ENCODE results near the gene BET1L.

The BET1L gene

DNA sequence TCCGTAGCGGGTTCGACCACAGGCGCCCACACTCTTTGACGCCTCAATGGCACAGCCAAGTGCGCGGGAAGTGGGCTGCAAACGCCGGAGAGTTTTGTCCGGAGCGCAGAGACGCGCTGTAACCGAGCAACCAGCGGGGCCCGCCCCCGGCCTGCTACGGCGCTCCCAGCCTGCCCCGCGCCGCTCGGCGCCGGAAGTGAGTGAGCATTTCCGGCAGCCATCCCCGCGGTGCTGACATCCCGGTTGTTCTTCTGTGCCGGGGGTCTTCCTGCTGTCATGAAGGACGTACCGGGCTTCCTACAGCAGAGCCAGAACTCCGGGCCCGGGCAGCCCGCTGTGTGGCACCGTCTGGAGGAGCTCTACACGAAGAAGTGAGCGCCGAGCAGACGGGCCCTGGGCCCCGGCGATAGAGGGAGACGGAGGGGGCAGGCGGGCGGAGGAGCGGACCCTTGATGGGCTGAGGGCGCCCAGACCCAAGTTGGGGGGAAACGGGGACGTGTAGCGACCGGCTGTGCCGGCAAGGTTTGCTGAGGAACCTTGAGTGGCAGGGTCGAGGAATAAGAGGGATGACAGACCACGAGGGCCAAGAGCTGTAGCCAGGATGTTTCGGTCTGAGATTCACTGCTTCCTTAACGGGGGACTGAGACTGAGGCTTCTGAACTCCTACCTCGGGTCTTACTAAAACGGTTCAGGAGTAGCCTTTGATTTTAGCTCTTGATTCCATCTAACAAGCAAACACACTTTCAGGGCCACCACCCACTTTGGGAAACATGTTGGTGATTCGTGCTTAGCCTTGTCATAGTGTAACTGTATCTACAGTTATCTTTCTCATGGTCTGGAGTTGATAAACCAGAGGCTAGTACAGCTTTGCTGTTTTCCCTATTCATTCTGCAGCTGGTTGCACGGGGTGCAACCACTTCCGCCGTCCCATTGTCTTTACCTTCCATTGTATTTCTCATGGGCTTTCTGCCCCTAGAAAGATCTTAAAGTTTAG lies 29.9 kb upstream of the BET1L start, which contains the start of gene PSMD13:
TSS of gene PSMD13 (plus strand) at position 203 of the 994 bp plus-strand sequence. CDS start at position 277, 74 bp downstream.
- Mint-ChIP-seq H3K9me3 (no peaks in the 10 kb centered on the region), H3K36me3 (ENCODE audit: low read depth) (peaks cover 37% of the 10 kb centered on the region), H3K4me1 (peaks cover 54% of the 10 kb centered on the region), H3K27me3 (no peaks in the 10 kb centered on the region), H3K4me3 (peak within 1 kb of the TSS; percentile 93), H3K27ac (peak within 1 kb of the TSS; percentile 97)
- ATAC-seq (peak; percentile 88), DNase-seq (peak; percentile 94)

GRCh38 chr11:235997-236773 lies 29.0 kb upstream of the BET1L start, which contains the start of gene SIRT3:
Gene SIRT3, minus strand, starts transcription at chr11:236342. Its CDS starts 14 bp downstream, at chr11:236328.
- H3K4me3 Mint-ChIP-seq = peak within 1 kb of the TSS; percentile 93
- peaks cover 45% of the 10 kb centered on the region for H3K4me1 Mint-ChIP-seq
- ATAC-seq (peak; percentile 79), DNase-seq (peak; percentile 77)
- peaks cover 28% of the 10 kb centered on the region for H3K36me3 Mint-ChIP-seq (ENCODE audit: low read depth)
- H3K9me3 Mint-ChIP-seq = no peaks in the 10 kb centered on the region
- peak within 1 kb of the TSS; percentile 97 for H3K27ac Mint-ChIP-seq
- H3K27me3 Mint-ChIP-seq = no peaks in the 10 kb centered on the region

DNA sequence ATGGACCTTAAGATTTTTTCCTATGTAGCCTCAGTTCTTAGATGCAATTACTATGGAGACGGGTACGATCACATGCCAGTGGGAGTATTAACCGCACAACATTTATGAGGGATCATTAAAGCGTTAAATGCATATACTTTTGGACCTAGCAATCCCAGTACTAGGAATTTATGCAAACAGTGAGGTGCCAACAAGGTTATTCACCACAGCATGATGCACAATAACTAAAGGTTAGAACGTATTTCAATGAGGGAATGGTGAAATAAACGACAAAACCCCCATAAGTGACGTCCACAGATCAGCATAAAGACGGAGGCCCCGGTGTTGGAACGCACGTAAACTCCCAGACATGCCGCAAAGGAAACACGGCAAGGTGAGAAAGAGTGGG lies 28.4 kb upstream of the BET1L start:
- DNase-seq (no peak), ATAC-seq (peak; percentile 37)
- H3K36me3 Mint-ChIP-seq (ENCODE audit: low read depth) = peaks cover 26% of the 10 kb centered on the region
- H3K9me3 Mint-ChIP-seq = no peaks in the 10 kb centered on the region
- H3K4me1 Mint-ChIP-seq = peaks cover 43% of the 10 kb centered on the region
- peak overlapping the region; percentile 97 for H3K27ac Mint-ChIP-seq
- no peaks in the 10 kb centered on the region for H3K27me3 Mint-ChIP-seq
- peak overlapping the region; percentile 93 for H3K4me3 Mint-ChIP-seq

DNA sequence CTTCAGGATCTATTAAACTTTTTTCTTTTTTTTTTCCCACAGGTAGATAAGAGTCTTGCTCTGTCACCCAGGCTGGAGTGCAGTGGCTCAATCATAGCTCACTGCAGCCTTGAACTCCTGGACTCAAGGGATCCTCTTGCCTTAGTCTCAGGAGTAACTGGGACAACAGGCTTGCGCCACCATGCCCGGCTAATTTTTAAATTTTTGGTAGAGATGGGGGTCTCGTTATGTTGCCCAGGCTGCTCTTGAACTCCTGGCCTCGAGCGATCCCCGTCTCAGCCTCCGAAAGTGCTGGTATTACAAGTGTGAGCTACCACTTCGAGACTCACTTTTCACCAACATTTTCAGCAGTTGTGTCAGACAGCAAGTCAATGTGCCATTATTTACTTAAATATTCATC lies 28.0 kb upstream of the BET1L start:
- peaks cover 39% of the 10 kb centered on the region for H3K4me1 Mint-ChIP-seq
- peak overlapping the region; percentile 93 for H3K4me3 Mint-ChIP-seq
- H3K27ac Mint-ChIP-seq = peak overlapping the region; percentile 97
- H3K27me3 Mint-ChIP-seq = no peaks in the 10 kb centered on the region
- no peak for ATAC-seq
- H3K9me3 Mint-ChIP-seq = no peaks in the 10 kb centered on the region
- peaks cover 23% of the 10 kb centered on the region for H3K36me3 Mint-ChIP-seq (ENCODE audit: low read depth)
- no peak for DNase-seq

- ATAC-seq (no peak), DNase-seq (no peak)
- Mint-ChIP-seq H3K36me3 (ENCODE audit: low read depth) (peaks cover 5% of the 10 kb centered on the region), H3K9me3 (no peaks in the 10 kb centered on the region), H3K27me3 (no peaks in the 10 kb centered on the region), H3K4me3 (no peak overlapping the region), H3K4me1 (peaks cover 28% of the 10 kb centered on the region), H3K27ac (peak overlapping the region; percentile 11)
Measured at GRCh38 chr11:232783-233565, 25.8 kb upstream of the BET1L start.

GRCh38 chr11:230431-230830 lies 23.2 kb upstream of the BET1L start:
- DNase-seq (no peak), ATAC-seq (no peak)
- no peaks in the 10 kb centered on the region for H3K9me3 Mint-ChIP-seq
- peaks cover 30% of the 10 kb centered on the region for H3K4me1 Mint-ChIP-seq
- no peak overlapping the region for H3K4me3 Mint-ChIP-seq
- no peaks in the 10 kb centered on the region for H3K27me3 Mint-ChIP-seq
- H3K27ac Mint-ChIP-seq = no peak overlapping the region
- peaks cover 4% of the 10 kb centered on the region for H3K36me3 Mint-ChIP-seq (ENCODE audit: low read depth)

DNA sequence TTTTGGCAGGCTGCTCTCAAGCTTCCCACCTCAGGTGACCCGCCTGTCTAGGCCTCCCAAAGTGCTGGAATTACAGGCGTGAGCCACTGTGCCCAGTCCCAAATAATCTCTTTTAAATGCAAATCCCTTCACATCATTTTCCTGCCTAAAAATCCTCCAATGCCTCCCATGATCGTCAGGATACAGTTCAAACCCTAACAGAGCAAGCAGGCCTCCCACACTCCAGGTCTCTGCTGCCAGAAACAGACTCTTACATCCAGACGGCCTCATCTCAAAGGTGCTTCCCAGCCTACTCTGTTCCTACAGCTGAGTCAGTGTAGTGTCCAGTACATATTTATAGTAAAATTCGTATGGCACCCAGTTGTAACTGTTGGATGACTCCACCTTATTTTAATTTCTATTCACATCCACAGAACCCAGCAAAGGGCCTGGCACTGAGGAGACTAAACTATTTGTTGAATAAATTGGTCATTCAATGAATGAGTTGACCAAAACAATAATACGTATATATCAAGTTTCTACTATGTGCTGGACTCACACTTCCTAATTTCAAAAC lies 20.7 kb upstream of the BET1L start:
- DNase-seq = no peak
- Mint-ChIP-seq H3K4me3 (no peak overlapping the region), H3K9me3 (no peaks in the 10 kb centered on the region), H3K36me3 (ENCODE audit: low read depth) (peaks cover 4% of the 10 kb centered on the region), H3K27me3 (no peaks in the 10 kb centered on the region), H3K4me1 (peaks cover 24% of the 10 kb centered on the region), H3K27ac (peak overlapping the region; percentile 19)
- ATAC-seq = no peak

DNA sequence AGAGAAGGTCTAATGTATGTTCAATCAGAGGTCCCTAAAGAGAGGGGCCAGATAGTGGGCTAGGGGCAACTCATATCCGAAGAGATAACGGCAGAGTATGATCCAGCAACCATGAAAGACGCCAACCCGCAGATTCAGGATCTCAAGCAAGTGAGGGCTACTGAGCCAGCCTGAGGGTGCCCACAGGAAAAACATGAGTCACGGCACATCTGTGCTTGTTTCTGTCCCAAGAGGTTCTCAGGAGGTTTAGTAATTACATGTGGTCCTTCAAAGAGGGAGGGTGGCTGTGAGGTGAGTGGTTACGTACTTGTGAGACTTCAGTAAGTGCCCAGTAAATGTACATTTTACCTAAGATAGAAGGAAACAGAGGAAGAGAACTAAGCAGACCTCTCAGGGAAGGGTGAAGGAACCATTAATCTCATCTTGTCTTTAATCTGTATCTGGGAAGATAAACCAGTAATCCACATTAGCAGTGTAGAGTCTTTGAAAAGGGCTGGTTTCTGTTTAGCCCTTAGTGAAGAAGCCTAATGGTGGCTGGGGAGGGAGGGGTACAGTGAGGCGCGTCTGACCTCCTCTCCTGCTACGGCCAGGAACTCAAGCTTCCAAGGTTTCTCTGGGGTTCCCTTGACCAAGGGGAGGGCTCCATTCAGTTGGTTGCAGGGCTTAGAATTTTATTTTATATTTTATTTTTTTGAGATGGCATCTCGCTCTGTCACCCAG lies 18.7 kb upstream of the BET1L start:
- peak overlapping the region; percentile 75 for H3K27ac Mint-ChIP-seq
- peak; percentile 93 for ATAC-seq
- no peaks in the 10 kb centered on the region for H3K27me3 Mint-ChIP-seq

GRCh38 chr11:224424-224823 lies 17.2 kb upstream of the BET1L start:
- ATAC-seq (no peak), DNase-seq (no peak)
- no peaks in the 10 kb centered on the region for H3K9me3 Mint-ChIP-seq
- H3K27ac Mint-ChIP-seq = no peak overlapping the region
- peaks cover 24% of the 10 kb centered on the region for H3K4me1 Mint-ChIP-seq
- peaks cover 7% of the 10 kb centered on the region for H3K36me3 Mint-ChIP-seq (ENCODE audit: low read depth)
- no peak overlapping the region for H3K4me3 Mint-ChIP-seq
- no peaks in the 10 kb centered on the region for H3K27me3 Mint-ChIP-seq

More for the DNA sequence above, 18.7 kb upstream of the BET1L start:
- Mint-ChIP-seq H3K9me3 (no peaks in the 10 kb centered on the region), H3K36me3 (ENCODE audit: low read depth) (peaks cover 9% of the 10 kb centered on the region), H3K4me1 (peaks cover 24% of the 10 kb centered on the region), H3K4me3 (peak overlapping the region; percentile 2)
- no peak for DNase-seq

- Mint-ChIP-seq H3K9me3 (no peaks in the 10 kb centered on the region), H3K4me3 (no peak overlapping the region), H3K27ac (no peak overlapping the region), H3K36me3 (ENCODE audit: low read depth) (peaks cover 10% of the 10 kb centered on the region), H3K4me1 (peaks cover 23% of the 10 kb centered on the region), H3K27me3 (no peaks in the 10 kb centered on the region)
- ATAC-seq = no peak
- DNase-seq = no peak
Measured at GRCh38 chr11:223884-224283, 16.7 kb upstream of the BET1L start.

- DNase-seq (no peak), ATAC-seq (no peak)
- peaks cover 16% of the 10 kb centered on the region for H3K4me1 Mint-ChIP-seq
- peaks cover 10% of the 10 kb centered on the region for H3K36me3 Mint-ChIP-seq (ENCODE audit: low read depth)
- H3K27me3 Mint-ChIP-seq = no peaks in the 10 kb centered on the region
- H3K9me3 Mint-ChIP-seq = no peaks in the 10 kb centered on the region
- no peak overlapping the region for H3K27ac Mint-ChIP-seq
- H3K4me3 Mint-ChIP-seq = no peak overlapping the region
Measured at GRCh38 chr11:223026-223789, 16.0 kb upstream of the BET1L start.

- peaks cover 19% of the 10 kb centered on the region for H3K4me1 Mint-ChIP-seq
- ATAC-seq (no peak), DNase-seq (no peak)
- peaks cover 15% of the 10 kb centered on the region for H3K36me3 Mint-ChIP-seq (ENCODE audit: low read depth)
- no peak overlapping the region for H3K4me3 Mint-ChIP-seq
- no peaks in the 10 kb centered on the region for H3K27me3 Mint-ChIP-seq
- no peak overlapping the region for H3K27ac Mint-ChIP-seq
- no peaks in the 10 kb centered on the region for H3K9me3 Mint-ChIP-seq
Measured at GRCh38 chr11:221998-222789, 15.0 kb upstream of the BET1L start.

Measured in activated naive CD8-positive, alpha-beta T cell treated with anti-CD3 and anti-CD28 coated beads, Interleukin-2, amount 50 U/mL, for 24 hours (primary cell).